OCI-LY1 (cell line): ENCODE measurements around the gene LMLN.

Experiments
- H2AFZ ChIP-seq: fragments of 200-600 bp; sonication (generic), shearing (Covaris generic); 2 replicates; pipeline ENCODE4 v1.6.0; 2014; ENCODE audit warnings: antibody characterized with exemption, mild to moderate bottlenecking, low read length
- H3F3A ChIP-seq: fragments of 200-600 bp; sonication (generic), shearing (Covaris generic); 2 replicates; pipeline ENCODE4 v1.6.0; 2014; ENCODE audit warnings: mild to moderate bottlenecking, antibody characterized with exemption, low read length, moderate library complexity; ENCODE audit not compliant: insufficient read depth
- H3K27ac ChIP-seq: fragments of 200-600 bp; sonication (generic); 2 replicates; pipeline ENCODE4 v1.5.1; 2014; ENCODE audit warnings: low read length, mixed run types, mild to moderate bottlenecking, low read depth; ENCODE audit not compliant: poor library complexity, severe bottlenecking
- H3K27me3 ChIP-seq: fragments of 200-600 bp; sonication (generic); 2 replicates; pipeline ENCODE4 v1.6.0; 2014; ENCODE audit warnings: antibody characterized with exemption, mild to moderate bottlenecking, low read length, moderate library complexity; ENCODE audit not compliant: insufficient read depth
- H3K36me3 ChIP-seq: fragments of 200-600 bp; sonication (generic); 2 replicates; pipeline ENCODE4 v1.6.1; 2014; ENCODE audit warnings: mild to moderate bottlenecking, antibody characterized with exemption, low read length, moderate library complexity, mixed read lengths; ENCODE audit not compliant: insufficient read depth
- H3K4me1 ChIP-seq: fragments of 200-600 bp; sonication (generic); 2 replicates; pipeline ENCODE4 v1.5.1; 2014; ENCODE audit warnings: mild to moderate bottlenecking, low read length, moderate library complexity; ENCODE audit not compliant: insufficient read depth, severe bottlenecking
- H3K4me2 ChIP-seq: fragments of 200-600 bp; sonication (generic), shearing (Covaris generic); 2 replicates; pipeline ENCODE4 v1.6.1; 2014; ENCODE audit warnings: low read length
- H3K4me3 ChIP-seq: fragments of 200-600 bp; sonication (generic); 2 replicates; pipeline ENCODE4 v1.5.1; 2014; ENCODE audit warnings: low read length, low read depth, mild to moderate bottlenecking, mixed read lengths; ENCODE audit not compliant: poor library complexity, severe bottlenecking
- H3K79me2 ChIP-seq: fragments of 200-600 bp; shearing (Covaris generic); 2 replicates; pipeline ENCODE4 v1.6.1; 2016; ENCODE audit warnings: mixed run types, low read length, mixed read lengths; ENCODE audit not compliant: insufficient read depth
- H3K9ac ChIP-seq: fragments of 200-600 bp; sonication (generic), shearing (Covaris generic); 2 replicates; pipeline ENCODE4 v1.6.1; 2014; ENCODE audit warnings: mild to moderate bottlenecking, low read length, mixed read lengths
- H3K9me2 ChIP-seq: fragments of 200-600 bp; sonication (generic), shearing (Covaris generic); 2 replicates; pipeline ENCODE4 v1.6.1; 2014; ENCODE audit warnings: low read depth, mild to moderate bottlenecking, low read length, mixed read lengths
- H3K9me3 ChIP-seq: fragments of 200-600 bp; shearing (Covaris generic); 2 replicates; pipeline ENCODE4 v1.6.1; 2014; ENCODE audit warnings: low read length, mixed read lengths
- H4K20me1 ChIP-seq: fragments of 200-600 bp; sonication (generic), shearing (Covaris generic); 2 replicates; pipeline ENCODE4 v1.6.0; 2016; ENCODE audit warnings: mild to moderate bottlenecking, low read length; ENCODE audit not compliant: insufficient read depth
- EZH2 ChIP-seq: fragments of 200-600 bp; sonication (generic), shearing (Covaris generic); IDR thresholded peaks from 2 replicates; pipeline ENCODE4 v1.8.0; 2017; ENCODE audit warnings: borderline replicate concordance, mixed run types, mild to moderate bottlenecking, antibody characterized with exemption, low read length, moderate library complexity, mixed read lengths
- TF ChIP-seq, protein P1 (sequence below): fragments of 200-600 bp; sonication (generic), shearing (Covaris generic); IDR thresholded peaks from 2 replicates; pipeline ENCODE4 v1.5.1; 2017; ENCODE audit warnings: mild to moderate bottlenecking, antibody characterized with exemption, low read length, moderate library complexity, mixed read lengths

LMLN gene

GRCh38 chr3:198030125-198030524, 70.1 kb downstream of the LMLN start:
- Histone ChIP-seq H3K4me3 (no peak overlapping the region), H3K36me3 (no peaks in the 10 kb centered on the region), H3K4me1 (no peaks in the 10 kb centered on the region), H3K9ac (no peak overlapping the region), H4K20me1 (no peaks in the 10 kb centered on the region), H3F3A (no peaks in the 10 kb centered on the region), H3K27me3 (no peaks in the 10 kb centered on the region; the same call in 1 of the 2 replicates), H3K9me3 (no peaks in the 10 kb centered on the region), H3K9me2 (no peaks in the 10 kb centered on the region), H2AFZ (no peak overlapping the region), H3K27ac (no peak overlapping the region), H3K4me2 (no peak overlapping the region), H3K79me2 (no peaks in the 10 kb centered on the region)
- TF ChIP-seq EZH2: no peak
- TF ChIP-seq, protein P1, sequence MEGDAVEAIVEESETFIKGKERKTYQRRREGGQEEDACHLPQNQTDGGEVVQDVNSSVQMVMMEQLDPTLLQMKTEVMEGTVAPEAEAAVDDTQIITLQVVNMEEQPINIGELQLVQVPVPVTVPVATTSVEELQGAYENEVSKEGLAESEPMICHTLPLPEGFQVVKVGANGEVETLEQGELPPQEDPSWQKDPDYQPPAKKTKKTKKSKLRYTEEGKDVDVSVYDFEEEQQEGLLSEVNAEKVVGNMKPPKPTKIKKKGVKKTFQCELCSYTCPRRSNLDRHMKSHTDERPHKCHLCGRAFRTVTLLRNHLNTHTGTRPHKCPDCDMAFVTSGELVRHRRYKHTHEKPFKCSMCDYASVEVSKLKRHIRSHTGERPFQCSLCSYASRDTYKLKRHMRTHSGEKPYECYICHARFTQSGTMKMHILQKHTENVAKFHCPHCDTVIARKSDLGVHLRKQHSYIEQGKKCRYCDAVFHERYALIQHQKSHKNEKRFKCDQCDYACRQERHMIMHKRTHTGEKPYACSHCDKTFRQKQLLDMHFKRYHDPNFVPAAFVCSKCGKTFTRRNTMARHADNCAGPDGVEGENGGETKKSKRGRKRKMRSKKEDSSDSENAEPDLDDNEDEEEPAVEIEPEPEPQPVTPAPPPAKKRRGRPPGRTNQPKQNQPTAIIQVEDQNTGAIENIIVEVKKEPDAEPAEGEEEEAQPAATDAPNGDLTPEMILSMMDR: no peak

DNA sequence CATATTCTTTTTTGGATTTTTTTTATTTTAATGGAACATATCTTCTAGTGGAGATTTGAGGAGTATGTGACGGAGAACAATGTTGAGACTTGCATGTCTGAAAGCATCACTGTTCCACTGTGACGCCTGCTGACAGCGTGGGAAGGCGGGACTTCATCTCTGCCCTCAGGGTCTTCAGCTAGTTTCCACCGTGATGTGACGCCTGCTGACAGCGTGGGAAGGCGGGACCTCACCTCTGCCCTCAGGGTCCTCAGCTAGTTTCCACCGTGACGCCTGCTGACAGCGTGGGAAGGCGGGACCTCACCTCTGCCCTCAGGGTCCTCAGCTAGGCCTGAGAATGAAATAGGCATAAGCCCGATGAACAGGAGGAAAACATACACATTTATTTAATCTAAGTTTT, 70.7 kb downstream of the LMLN start:
- no peak overlapping the region for H2AFZ ChIP-seq
- no peaks in the 10 kb centered on the region; the same call in 1 of the 2 replicates for H3K27me3 ChIP-seq
- no peak overlapping the region for H3K4me2 ChIP-seq
- H3K79me2 ChIP-seq: no peaks in the 10 kb centered on the region
- H3K9me2 ChIP-seq: no peaks in the 10 kb centered on the region
- no peak overlapping the region for H3K9ac ChIP-seq
- H3F3A ChIP-seq: no peaks in the 10 kb centered on the region
- no peaks in the 10 kb centered on the region for H3K36me3 ChIP-seq
- H3K27ac ChIP-seq: no peak overlapping the region
- no peaks in the 10 kb centered on the region for H3K9me3 ChIP-seq
- H3K4me3 ChIP-seq: no peak overlapping the region
- no peaks in the 10 kb centered on the region for H3K4me1 ChIP-seq
- no peak for TF ChIP-seq EZH2
- TF ChIP-seq, protein P1: no peak
- no peaks in the 10 kb centered on the region for H4K20me1 ChIP-seq

GRCh38 chr3:198032039-198032936, 72.3 kb downstream of the LMLN start:
- no peaks in the 10 kb centered on the region for H3K4me1 ChIP-seq
- no peaks in the 10 kb centered on the region for H3K79me2 ChIP-seq

More at GRCh38 chr3:198032039-198032936, 72.3 kb downstream of the LMLN start:
- Histone ChIP-seq H3K9me3 (no peaks in the 10 kb centered on the region), H3K9ac (no peak overlapping the region), H3F3A (no peaks in the 10 kb centered on the region), H3K27ac (no peak overlapping the region), H4K20me1 (no peaks in the 10 kb centered on the region), H3K4me2 (no peak overlapping the region), H3K9me2 (no peaks in the 10 kb centered on the region), H2AFZ (no peak overlapping the region), H3K4me3 (no peak overlapping the region), H3K36me3 (no peaks in the 10 kb centered on the region), H3K27me3 (no peaks in the 10 kb centered on the region; the same call in 1 of the 2 replicates)
- TF ChIP-seq EZH2: no peak
- TF ChIP-seq, protein P1: no peak
